ENCODE measurements around the gene HSD3B2. TPM values are rescaled to one million over a fixed set of nuclear protein-coding genes. Genes with fewer than 3 reads are reported as not detected.

HSD3B2 gene
- total RNA-seq, 1 experiment from 2014 or later, result not detected

DNA sequence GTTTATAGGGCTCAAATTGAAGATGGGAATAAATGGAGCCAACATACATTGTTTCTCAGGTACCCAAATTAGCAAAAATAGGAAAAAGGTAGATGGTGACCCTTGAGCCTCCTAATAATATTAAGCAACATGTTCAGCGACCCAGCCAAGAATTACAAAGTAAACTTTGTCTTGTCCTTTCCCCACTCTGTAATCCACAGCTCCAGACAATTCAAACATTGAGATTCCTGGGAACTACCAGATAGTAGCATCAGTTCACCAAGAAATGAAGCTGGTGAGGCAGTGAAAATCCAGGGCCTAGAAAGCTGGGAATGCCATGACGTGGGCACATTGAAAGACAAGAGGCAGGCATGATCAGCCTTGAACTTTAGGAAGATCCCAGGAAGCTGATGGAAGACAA lies 34.6 kb upstream of the HSD3B2 start:
- TF ChIP-seq EZH2 (IDR thresholded peaks at IDR 0.05; ENCODE audit: borderline replicate concordance, low read depth, low read length, poor library complexity, severe bottlenecking), result no peak
- TF ChIP-seq, protein P1, sequence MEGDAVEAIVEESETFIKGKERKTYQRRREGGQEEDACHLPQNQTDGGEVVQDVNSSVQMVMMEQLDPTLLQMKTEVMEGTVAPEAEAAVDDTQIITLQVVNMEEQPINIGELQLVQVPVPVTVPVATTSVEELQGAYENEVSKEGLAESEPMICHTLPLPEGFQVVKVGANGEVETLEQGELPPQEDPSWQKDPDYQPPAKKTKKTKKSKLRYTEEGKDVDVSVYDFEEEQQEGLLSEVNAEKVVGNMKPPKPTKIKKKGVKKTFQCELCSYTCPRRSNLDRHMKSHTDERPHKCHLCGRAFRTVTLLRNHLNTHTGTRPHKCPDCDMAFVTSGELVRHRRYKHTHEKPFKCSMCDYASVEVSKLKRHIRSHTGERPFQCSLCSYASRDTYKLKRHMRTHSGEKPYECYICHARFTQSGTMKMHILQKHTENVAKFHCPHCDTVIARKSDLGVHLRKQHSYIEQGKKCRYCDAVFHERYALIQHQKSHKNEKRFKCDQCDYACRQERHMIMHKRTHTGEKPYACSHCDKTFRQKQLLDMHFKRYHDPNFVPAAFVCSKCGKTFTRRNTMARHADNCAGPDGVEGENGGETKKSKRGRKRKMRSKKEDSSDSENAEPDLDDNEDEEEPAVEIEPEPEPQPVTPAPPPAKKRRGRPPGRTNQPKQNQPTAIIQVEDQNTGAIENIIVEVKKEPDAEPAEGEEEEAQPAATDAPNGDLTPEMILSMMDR (conservative IDR thresholded peaks at IDR 0.05; ENCODE audit: low read depth, low read length), result no peak
- Histone ChIP-seq H3K4me3 (ENCODE audit: low read depth, low read length, poor library complexity, severe bottlenecking) (no peak overlapping the region), H3K4me1 (ENCODE audit: insufficient read depth, low read length, poor library complexity, severe bottlenecking) (no peaks in the 10 kb centered on the region), H3K27me3 (replicated peaks; ENCODE audit: insufficient read depth, low read depth, low read length, poor library complexity) (no peaks in the 10 kb centered on the region), H3K36me3 (ENCODE audit: insufficient read depth, low read length, poor library complexity, severe bottlenecking) (no peaks in the 10 kb centered on the region), H3K27ac (ENCODE audit: low read depth, low read length, poor library complexity, severe bottlenecking) (no peak overlapping the region), H3K9me3 (ENCODE audit: low read depth, low read length, poor library complexity, severe bottlenecking) (no peaks in the 10 kb centered on the region)
- no TSS peak for BruUV-seq (replicated peaks)
- intact Hi-C loops (cut with micrococcal nuclease; ENCODE audit: unreplicated experiment), result no loop called here
- DNase-seq (ENCODE audit: low spot score), result no peak
- POLR2A ChIA-PET (ENCODE audit: low non-redundant PET), result no interaction called here
- CTCF ChIA-PET, result no interaction called here

DNA sequence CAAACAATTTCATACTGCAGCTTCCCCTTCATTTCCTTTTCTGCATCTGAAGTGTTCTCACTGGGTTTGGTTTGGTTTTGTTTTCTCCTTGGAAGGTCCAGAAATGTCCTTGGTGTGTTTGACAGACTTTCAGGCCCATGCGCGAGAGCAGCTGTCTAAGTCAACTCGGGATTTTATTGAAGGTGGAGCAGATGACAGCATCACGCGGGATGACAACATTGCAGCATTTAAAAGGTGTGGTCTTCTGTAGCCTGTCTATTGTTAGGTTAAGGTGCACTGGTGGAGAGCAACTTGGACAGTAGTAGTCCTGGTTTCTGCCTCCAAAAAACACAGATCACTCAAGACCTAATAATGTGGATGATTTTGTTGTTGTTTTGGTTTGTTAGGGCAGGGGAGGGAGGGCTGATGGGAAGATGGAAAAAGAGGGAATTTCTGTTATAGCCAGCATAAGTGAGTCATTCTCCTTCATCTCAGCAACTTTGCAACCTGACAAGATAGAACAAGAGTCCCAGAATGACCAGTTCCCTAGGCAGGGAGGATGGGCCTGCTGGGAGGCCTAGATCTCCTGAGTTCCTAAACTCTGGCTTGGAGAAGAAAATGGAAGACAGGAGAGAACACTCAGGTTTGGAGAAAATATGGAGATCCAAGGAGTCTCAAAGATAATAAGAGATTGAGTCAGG lies 33.8 kb upstream of the HSD3B2 start:
- intact Hi-C loops (cut with micrococcal nuclease; ENCODE audit: unreplicated experiment), result no loop called here
- BruUV-seq (replicated peaks), result no TSS peak
- no peak for DNase-seq (ENCODE audit: low spot score)
- H3K27me3 ChIP-seq (replicated peaks; ENCODE audit: insufficient read depth, low read depth, low read length, poor library complexity), result no peaks in the 10 kb centered on the region
- CTCF ChIA-PET, result no interaction called here
- TF ChIP-seq, protein P1 (conservative IDR thresholded peaks at IDR 0.05; ENCODE audit: low read depth, low read length), result no peak
- TF ChIP-seq EZH2 (IDR thresholded peaks at IDR 0.05; ENCODE audit: borderline replicate concordance, low read depth, low read length, poor library complexity, severe bottlenecking), result no peak
- no peak overlapping the region for H3K27ac ChIP-seq (ENCODE audit: low read depth, low read length, poor library complexity, severe bottlenecking)
- no peaks in the 10 kb centered on the region for H3K9me3 ChIP-seq (ENCODE audit: low read depth, low read length, poor library complexity, severe bottlenecking)
- H3K4me1 ChIP-seq (ENCODE audit: insufficient read depth, low read length, poor library complexity, severe bottlenecking), result no peaks in the 10 kb centered on the region
- POLR2A ChIA-PET (ENCODE audit: low non-redundant PET), result no interaction called here
- H3K36me3 ChIP-seq (ENCODE audit: insufficient read depth, low read length, poor library complexity, severe bottlenecking), result no peaks in the 10 kb centered on the region
- H3K4me3 ChIP-seq (ENCODE audit: low read depth, low read length, poor library complexity, severe bottlenecking), result no peak overlapping the region

DNA sequence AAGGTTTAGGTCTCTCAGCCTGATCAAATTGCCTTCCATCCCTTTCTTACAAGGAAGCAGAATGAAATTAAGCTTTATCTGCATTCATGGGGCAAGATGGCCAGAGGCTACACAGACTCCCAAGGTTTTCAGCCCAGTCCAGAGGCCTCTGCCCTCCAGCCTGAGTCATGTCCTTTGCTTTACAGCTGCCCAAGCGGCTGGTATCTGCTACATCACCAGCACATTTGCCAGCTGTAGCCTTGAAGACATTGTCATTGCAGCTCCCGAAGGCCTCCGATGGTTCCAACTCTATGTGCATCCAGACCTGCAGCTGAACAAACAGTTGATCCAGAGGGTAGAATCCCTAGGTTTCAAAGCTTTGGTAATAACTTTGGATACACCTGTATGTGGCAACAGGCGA lies 30.4 kb upstream of the HSD3B2 start:
- Histone ChIP-seq H3K4me1 (ENCODE audit: insufficient read depth, low read length, poor library complexity, severe bottlenecking) (no peaks in the 10 kb centered on the region), H3K4me3 (ENCODE audit: low read depth, low read length, poor library complexity, severe bottlenecking) (no peak overlapping the region), H3K27ac (ENCODE audit: low read depth, low read length, poor library complexity, severe bottlenecking) (no peak overlapping the region), H3K27me3 (replicated peaks; ENCODE audit: insufficient read depth, low read depth, low read length, poor library complexity) (no peaks in the 10 kb centered on the region), H3K9me3 (ENCODE audit: low read depth, low read length, poor library complexity, severe bottlenecking) (no peaks in the 10 kb centered on the region), H3K36me3 (ENCODE audit: insufficient read depth, low read length, poor library complexity, severe bottlenecking) (no peaks in the 10 kb centered on the region)
- no TSS peak for BruUV-seq (replicated peaks)
- POLR2A ChIA-PET (ENCODE audit: low non-redundant PET), result no interaction called here
- CTCF ChIA-PET, result no interaction called here
- no peak for DNase-seq (ENCODE audit: low spot score)
- TF ChIP-seq, protein P1 (conservative IDR thresholded peaks at IDR 0.05; ENCODE audit: low read depth, low read length), result no peak
- TF ChIP-seq EZH2 (IDR thresholded peaks at IDR 0.05; ENCODE audit: borderline replicate concordance, low read depth, low read length, poor library complexity, severe bottlenecking), result no peak
- intact Hi-C loops (cut with micrococcal nuclease; ENCODE audit: unreplicated experiment), result no loop called here
